ENCODE data around the gene AK8.

The AK8 gene

DNA sequence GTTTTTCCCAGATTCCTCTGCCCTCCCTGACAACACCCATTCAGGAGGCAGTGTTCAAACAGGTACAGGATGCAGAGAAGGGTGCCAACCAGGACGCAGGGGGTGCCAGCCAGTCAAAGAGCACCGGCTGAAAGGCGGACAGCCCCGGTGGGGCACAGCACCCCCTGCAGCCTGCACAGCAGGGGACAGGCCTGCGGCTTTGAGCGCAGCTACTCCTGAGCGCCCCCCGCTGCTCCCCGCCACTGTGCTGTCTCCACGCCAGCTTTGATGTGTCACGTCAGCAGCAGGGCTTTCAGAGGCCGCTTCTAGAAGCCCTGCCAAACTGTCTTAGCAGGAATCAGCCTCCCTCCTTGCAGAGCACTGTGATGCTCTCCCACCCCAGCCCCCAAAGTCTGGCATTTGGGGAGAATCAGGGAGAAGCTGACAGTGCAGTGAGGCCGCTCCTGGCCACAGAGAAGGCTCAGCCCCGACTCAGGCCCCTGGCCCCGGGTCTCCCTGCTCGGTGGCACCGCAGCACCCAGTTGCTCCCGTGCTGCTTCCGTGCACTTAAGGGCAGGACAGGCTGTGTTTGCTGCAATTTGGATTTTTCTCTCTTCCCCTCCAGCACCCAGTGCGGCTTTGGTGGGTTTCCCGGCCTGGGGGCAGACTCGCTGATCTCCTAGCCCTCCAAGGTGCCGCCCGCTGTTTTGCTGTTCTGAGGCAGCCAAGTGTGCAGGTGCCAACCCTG is 20.3 kb downstream of the AK8 start:
- no peak for DNase-seq

DNA sequence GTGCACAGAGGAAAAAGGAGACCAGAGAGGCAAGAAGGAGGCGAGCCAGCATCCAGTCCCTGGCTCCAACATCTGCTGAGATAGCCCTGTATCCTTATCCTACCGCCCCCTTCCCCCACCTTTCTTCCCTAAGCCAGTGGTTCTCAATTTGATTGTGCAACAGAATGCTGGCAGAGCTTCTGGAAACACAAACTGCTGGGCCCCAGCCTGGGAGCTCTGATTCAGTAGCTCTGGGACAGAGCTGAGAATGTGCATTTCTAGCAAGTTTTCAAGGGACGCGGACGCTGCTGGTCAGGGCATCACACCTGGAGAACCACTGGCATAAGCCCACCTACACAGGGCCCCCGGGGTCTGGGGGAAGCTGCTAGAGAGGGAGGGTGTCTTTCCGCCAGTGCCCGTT is 21.1 kb downstream of the AK8 start:
- DNase-seq, result no peak

DNA sequence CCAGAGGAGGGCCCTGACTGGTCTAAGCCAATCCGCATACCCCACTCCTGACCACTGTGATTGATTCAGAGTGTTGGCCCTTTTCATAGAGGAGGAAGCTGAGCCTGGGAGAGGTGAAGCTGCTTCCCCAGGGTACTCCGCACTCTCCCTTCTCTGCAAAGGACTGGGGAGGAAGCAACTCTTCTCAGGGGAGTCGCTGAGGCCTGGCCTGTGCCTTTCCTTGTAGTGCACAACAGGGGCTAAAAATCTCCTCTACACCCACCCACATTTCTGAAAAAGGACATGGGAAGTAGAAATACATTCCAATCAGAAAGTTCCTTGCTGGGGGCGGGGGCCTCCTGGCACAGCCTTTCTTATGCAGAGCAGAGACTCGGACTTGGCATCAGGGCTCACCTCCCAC is 22.2 kb downstream of the AK8 start:
- no peak for DNase-seq

DNA sequence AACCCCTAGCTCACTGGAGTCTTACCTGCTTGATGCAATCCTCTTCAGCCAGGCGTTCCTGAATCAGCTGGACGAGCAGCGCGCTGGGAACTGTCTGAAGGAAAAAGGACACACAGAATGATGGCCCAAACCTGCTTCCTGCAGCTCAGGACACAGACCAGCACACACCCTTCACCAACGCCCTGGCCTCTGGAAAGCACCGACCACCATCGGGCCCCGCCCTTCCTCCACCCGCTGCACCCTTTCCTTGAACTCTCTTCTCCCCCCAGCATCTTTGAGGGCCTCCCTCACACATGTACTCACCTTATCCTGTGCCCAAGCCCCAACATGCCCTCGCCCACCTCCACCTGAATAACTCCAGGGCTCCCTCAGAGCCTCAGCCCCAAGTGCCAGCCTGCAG is 23.3 kb downstream of the AK8 start:
- DNase-seq, result no peak

GRCh38 chr9:132853482-132853881 is 24.6 kb downstream of the AK8 start:
- DNase-seq, result no peak

- no peak for DNase-seq
These were observed 28.8 kb downstream of the AK8 start for GRCh38 chr9:132849185-132849706.

DNA sequence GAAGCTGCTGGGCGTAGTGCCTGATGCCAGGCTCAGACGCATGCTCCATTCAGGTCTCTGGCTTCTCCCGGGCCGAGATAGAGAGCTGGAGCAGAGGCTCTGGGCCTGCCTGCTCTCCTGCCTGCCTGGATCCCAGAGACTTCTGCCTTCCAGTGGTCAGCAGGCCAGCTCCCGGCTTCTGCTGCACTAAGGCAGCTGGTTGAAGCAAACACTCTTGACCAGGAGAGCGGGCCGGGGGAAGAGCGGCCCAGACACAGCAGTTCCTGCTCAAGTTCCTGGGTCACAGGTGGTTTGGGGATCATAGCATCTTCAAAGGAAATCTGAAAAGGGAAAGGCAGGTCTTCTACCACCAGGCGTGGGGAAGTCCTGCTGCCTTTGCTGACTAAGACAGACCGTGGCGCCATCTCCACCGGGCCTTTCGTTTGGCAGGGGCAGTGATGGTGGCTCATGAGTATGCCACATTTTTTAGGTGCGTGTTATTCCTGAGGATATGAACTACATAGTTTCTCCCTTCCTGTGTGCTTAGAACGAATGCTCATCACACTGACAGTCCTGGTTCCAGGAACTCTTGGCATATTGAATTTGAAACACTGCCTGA is 31.1 kb downstream of the AK8 start:
- no peak for DNase-seq

- no peak for DNase-seq
These were observed 31.8 kb downstream of the AK8 start for GRCh38 chr9:132846109-132846917.

DNA sequence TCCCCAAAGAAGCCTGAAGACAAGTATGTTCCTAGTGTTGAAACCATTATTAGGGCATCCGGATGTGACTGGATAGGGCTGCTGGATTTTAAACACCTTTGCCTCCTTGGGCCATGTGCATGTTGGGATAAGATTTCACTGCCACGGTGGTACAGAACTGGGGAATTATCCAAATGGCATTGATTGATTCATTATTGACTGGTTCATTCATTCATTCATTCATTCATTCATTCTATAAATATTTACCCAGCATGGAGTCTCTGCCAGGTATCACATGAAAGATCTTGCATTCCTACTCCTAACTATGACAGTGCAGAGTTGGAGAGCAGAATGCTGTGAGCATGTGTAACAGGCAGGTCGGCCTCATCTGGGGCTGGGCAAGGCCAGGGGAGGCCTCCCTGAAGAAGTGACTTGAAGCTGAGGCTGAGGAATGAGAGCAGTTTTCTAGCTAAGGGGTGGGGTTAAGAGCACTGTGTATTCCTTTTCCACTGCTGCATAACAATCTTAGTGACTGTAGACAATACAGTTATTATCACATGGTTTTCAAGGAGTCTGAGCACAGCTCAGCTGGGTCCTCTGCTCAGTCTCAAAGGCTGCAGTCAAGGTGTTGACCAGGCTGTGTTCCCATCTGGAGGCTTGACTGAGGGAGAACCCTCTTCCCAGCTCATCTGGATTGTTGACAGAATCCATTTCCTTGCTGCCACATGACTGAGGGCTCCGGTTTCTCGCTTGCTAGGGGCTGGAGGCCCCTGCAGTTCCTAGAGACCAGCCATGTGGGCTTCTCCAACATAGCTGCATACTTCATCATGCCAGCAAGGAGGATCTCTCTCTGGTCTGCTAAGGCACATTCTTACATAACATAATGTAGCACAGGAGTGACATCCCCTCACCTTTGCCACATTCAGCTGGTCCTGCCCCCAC is 35.7 kb downstream of the AK8 start:
- DNase-seq, result no peak

GRCh38 chr9:132840980-132841379 is 37.1 kb downstream of the AK8 start:
- no peak for DNase-seq

DNA sequence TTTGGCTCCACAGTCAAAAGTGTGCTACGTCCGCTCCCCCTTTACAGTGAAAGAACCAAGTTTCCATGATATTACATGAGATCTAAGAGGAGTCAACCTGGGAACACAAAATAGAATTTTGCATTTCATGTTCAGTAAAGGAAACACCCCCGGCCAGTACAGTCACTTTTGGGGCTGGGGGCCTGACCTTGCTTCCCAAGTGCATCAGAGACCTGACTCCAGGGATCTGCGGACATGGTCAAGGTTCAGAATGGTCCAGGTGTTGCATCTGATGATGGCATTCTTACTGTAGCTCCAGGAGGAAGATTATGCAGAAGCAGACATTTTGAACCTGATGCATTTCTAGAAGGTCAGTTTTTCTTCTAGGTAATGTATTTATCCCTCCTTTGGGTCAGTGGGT is 39.8 kb downstream of the AK8 start:
- no peak for DNase-seq

DNA sequence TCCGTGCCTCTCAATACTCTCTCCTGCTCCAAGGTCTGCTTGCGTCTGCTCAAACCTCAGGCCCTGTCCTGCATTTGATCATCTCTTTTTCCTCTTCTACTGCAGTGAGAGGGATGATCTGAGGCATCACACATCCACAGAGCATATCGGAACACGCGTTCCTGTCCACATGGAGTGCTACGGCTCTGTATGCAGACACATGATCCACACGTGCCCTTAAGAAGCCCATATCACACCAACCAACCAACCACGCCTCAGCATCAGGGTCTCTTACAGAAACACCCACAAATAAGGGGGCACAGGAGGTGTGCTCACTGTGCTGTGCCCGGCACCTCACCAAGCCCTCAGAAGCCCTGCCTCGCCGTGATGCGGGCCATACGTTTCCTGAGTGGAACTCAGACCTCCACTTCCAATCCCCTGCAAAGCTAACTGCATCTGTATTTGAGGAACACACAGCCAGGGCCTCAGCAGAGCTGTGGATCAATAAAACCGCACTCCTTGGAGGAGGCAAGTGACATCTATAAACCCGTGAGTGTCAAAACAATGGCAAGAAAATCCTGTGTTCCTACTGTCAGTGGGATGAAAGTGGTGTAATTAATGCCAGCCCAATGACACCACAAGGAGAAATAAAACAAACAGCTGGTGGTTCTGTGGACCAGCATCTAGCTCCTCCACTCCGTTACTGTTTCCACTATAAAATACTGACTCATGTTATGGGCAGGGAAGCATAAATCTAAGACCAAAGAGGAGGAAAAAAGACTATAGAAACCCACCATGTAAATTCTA is 40.4 kb downstream of the AK8 start:
- DNase-seq, result no peak

- no peak for DNase-seq
These were observed 43.7 kb downstream of the AK8 start for GRCh38 chr9:132834343-132834742.

- DNase-seq, result no peak
These were observed 44.4 kb downstream of the AK8 start for GRCh38 chr9:132833550-132834121.

DNA sequence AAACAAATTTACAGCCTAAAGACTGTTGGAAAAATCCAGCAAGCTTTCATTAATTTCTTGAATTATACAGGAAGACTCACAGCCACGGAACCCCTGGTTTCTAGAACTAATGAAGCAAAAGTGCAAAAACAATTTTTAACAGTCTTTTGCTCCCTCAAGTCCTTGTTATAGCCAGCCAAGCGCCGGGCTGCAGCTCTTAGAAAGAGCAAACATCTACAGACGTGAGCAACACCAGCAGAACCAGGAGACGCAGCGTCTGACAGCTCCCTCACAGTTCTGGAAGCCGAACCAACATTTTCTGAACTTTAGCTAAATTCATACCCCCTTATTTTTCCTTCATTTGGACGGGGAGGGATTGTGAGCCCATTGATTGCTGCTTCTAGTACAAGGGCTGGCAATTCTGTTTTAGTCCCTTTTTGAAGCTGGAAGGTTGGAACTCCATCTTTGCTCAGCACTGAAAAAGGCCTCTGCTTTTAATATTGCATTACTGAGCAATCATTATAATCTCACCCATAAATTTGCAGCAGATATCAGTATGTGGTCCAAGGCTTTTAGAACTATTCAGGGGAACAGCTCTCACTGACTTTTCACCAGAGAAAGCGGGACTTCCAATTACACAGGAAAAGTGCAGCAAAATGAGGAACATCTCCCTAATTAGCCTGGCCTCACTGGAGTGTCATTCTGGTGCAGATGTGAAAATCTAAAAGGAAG is 45.8 kb downstream of the AK8 start:
- no peak for DNase-seq

DNA sequence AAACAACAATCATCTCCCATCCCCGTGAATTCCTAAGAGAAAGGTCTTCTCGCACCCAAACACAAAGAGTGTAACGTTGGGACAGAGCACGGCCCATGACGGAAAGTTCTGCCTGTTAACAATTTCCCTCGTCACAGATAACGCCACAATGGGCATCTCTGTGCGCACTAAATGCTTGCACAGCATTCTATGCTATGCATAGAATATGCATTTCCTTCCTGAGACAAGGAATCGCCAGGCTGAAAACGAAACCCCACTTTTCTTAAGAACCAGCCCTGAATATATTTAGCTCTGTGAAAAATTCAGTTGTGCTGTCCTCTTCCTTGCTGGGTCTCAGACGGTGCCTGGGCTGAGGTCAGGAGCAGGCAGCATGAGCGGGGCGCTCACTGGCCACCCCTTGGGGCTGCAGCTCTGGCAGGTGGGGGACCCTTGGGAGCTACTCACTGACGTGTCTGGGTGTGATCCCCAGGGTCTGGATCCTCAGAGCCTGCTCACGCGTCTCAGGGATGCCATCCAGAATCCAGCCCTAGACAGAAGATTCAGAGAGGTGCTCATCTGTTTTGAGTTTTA is 49.8 kb downstream of the AK8 start:
- no peak for DNase-seq

DNA sequence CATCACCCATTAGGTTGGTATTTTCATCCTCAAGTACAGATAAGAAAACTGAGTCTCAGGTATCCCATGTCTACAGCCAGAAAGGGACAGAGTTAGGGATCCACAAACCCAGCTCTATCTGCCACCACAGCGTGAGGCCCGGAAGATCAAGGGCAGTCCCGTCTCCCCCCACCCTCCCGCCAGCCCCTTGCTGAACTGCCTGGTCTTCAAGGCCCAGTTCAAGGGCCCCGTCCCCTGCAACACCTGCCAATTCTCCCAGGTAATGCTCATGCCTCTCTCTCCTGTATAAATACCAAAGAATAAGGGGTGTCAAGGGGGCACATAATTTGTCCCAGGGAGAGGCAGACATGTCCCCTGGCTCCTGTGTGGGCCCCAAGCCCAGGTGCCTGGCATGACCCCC is 50.7 kb downstream of the AK8 start:
- DNase-seq, result no peak

- no peak for DNase-seq
These were observed 51.3 kb downstream of the AK8 start for GRCh38 chr9:132826621-132827365.

DNA sequence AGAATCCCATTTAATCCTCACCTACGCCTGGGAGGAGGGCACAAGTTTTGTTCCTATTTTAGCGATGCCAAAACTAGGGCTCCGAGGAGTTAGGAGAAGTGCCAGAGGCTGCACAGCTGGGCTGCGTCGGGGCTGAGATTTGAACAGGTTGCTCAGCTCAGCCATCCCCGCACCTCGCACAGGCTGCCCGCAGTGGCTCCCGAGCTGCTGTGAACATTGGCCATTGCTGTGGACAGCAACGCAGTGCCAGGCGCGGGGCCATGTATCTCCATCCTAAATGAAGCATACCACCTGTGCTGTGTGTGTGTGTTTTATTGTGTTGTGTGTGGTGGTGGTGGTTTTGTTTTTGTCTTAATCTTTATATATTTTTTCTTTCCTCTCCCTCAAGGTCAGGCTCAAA is 52.0 kb downstream of the AK8 start:
- DNase-seq, result no peak

DNA sequence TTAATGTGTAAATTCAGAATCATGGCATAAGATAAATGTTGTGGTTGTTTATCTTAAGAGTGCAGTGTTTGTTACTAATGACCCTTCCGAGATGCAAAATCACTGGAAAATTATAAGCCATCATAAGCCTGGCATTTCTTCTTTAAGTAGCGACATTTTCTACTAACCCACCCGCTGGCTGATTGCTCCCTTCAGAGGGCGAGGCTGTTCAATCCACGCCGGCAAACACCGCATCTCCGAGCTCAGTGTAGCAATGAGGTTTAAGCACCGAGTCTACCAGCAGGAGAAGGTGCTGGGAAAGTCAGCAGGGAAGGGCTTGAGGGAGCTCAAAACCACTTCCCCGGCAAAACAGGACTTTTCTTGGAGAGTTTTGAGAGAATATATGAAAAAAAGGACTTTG is 52.7 kb downstream of the AK8 start:
- DNase-seq, result no peak

Data from effector CD8-positive, alpha-beta T cell (primary cell).